GM12873 (cell line): Measurements from ENCODE around the gene SLC17A1.

ENCODE experiments used
- TF ChIP-seq, protein P1 (sequence below): IDR thresholded peaks from 2 replicates; pipeline ENCODE4 v1.5.1; 2012; ENCODE audit warnings: low read depth, mild to moderate bottlenecking, moderate library complexity, low read length, control low read depth; ENCODE audit not compliant: insufficient read depth; ENCODE audit errors: missing control alignments

The SLC17A1 gene

DNA sequence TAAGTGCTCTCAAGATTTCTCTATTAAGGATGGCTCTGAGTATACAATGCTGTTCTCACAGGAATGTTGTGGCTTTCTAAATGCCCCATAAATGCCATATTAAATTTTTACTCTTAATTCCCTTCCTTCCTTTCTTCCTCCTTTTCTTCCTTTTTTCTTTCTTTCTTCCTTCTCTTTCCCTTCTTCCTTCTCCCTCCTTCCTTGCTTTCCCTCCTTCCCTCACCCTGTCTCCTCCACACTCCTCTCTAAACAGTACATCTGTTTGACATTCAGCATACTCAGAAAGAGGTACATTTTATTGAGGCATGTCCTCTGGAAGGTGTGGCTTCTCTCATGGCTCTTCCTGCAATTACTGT is 433 bp upstream of the SLC17A1 start:
- TF ChIP-seq, protein P1, sequence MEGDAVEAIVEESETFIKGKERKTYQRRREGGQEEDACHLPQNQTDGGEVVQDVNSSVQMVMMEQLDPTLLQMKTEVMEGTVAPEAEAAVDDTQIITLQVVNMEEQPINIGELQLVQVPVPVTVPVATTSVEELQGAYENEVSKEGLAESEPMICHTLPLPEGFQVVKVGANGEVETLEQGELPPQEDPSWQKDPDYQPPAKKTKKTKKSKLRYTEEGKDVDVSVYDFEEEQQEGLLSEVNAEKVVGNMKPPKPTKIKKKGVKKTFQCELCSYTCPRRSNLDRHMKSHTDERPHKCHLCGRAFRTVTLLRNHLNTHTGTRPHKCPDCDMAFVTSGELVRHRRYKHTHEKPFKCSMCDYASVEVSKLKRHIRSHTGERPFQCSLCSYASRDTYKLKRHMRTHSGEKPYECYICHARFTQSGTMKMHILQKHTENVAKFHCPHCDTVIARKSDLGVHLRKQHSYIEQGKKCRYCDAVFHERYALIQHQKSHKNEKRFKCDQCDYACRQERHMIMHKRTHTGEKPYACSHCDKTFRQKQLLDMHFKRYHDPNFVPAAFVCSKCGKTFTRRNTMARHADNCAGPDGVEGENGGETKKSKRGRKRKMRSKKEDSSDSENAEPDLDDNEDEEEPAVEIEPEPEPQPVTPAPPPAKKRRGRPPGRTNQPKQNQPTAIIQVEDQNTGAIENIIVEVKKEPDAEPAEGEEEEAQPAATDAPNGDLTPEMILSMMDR, result no peak

DNA sequence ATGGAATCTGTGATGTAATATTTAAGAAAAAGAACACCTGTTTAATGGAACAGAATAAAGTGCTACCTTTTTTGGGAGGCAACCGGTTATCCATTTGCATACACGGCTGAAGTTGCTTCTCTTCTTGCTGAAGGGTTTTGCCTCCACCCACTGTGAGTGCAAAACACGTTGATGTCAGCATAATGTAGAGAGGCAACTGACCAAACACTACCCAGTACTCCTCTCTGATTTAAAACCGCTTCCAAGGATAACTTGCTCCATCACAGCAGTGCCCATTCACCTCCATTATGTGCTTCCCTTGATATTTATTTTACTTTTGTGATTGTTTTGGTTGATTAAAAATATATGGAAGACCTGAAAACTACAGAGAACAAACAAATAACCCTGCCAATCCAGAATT is 1.4 kb downstream of the SLC17A1 start:
- TF ChIP-seq, protein P1, result no peak

DNA sequence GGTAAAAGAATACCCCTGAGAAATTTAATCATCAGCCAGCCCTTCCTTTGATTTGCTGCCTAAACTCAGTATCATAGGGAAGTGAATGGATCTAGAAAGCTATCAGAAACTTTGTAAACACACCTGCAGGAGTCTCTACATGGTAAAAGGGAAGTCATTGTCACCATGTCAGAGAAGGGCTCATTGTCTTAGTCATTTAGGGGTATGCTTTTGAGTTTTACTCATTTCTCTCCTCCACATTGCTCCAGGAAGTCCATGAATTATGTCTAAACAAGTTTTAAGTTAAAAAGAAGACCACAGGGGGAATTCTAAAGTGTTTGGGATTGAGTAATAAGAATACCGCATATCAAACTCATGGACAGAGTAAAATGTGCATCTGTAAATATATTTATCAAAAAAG is 2.5 kb downstream of the SLC17A1 start:
- TF ChIP-seq, protein P1, result no peak

DNA sequence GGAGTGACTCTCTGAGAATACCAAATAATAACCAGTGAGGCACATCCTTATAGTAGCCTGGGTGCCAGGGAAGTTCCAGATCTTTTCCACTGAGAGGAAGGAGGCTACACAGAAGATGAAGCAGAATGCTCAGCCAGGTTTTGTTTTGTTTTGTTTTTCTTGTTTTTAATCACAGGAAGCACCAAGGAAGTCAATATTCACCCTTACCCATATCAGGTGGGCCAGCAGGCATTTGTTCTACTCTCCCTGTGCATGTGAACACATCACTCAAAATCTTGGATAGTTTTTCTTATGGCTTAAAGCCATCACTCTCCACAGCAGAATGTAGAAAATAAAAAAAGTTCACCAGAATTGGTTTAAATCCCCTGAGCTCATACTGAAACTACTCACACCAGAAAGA is 10.5 kb downstream of the SLC17A1 start:
- TF ChIP-seq, protein P1, result no peak

DNA sequence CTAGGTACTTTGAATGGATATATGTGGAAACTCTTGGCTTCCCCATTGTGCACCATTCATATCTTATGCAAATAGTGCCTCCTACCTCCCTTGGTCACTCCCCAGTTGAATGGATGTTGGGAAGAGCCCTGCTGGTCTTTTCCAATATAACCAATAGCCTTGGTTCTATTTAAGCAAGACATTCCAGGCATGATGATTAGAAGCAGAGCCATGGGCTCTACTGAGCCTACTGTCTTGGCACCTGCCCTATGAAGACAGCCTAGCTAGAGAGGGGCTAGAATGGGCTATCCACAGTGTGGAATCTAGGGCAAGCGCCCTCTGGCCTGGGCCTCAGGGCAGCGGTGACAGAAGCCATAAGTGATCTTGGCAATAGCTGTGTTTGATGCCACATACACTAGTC is 15.6 kb downstream of the SLC17A1 start:
- TF ChIP-seq, protein P1, result no peak

DNA sequence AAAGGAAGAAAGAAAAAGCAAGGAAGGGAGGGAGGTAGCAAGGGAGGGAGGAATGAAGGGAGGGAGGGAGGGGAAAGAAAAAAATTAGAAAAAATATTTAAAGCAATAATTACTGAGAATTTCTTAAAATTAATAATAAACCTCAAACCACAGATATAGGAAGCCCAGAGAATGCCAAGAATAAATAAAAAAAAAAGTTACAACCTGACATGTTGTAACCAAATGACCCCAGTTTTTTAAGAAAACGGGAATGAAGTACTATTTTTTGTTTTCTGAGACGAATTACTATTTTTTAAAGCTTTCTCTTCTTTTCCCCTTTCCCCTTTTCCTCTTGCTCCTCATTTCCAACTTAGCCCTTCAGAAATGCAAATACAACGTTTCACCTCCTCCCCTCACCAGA is 16.7 kb downstream of the SLC17A1 start:
- TF ChIP-seq, protein P1, result no peak

DNA sequence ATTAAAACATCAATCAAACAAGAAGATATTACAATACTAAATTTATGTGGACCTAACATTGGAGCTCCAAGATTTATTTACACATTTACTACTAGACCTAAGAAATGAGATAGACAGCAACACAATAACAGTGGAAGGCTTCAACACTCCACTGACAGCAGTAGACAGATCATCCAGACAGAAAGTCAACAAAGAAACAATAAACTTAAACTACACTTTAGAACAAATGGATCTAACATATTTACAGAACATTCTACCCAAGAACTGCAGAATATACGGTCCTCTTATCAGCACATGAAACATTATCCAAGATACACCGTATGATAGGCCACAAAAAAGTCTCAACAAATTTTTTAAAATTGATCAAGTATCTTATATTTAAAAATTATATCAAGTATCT is 27.0 kb downstream of the SLC17A1 start:
- TF ChIP-seq, protein P1, result no peak

DNA sequence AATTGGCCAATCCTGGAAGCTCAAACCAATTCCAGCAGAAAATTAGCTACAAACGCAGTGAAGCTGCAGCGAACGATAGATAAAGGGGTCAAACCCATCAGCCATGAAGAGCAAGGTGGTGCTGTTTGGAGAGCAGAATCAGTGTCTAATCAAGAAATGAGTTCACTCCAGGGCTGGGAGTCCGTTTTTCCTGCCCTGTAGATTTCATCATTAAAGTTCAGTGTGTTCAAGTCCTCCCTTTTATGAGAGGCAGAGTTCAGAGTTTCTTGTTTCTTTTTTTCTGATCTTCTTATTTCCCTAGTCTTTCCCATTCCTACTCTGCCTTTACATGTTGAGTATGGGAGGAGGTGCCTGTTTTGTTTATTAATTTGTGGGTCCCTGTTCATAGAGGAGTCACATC is 30.4 kb downstream of the SLC17A1 start:
- TF ChIP-seq, protein P1, result no peak
